GM03348 (cell line): Measurements from ENCODE around the gene MSL3B.

ENCODE experiments used
- DNase-seq: peaks from one replicate; pipeline ENCODE4 v3.0.0; 2012; ENCODE audit warnings: low spot score

MSL3B gene

DNA sequence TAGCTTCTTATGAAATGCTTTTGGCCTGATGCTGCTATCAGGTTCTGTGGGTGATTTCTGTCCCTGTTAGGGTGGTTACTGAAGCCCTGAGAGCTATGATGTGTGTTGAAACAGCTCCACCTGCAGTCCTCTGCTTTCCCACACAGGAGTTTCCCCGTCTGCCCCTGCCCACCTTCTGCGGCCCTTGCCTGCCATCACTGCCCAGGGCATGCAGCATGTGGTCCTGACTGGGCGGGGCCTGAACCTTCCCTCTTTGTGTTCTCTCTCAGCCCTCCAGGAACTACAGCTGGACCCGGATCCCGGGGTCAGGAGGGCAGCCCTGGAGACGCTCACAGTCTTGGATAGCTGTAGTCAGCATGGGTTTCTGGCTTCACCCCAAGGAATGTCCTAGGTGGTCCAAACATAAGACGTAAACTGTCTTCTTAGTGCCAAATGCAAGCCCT is 35.3 kb downstream of the MSL3B start:
- DNase-seq = peak; percentile 50

DNA sequence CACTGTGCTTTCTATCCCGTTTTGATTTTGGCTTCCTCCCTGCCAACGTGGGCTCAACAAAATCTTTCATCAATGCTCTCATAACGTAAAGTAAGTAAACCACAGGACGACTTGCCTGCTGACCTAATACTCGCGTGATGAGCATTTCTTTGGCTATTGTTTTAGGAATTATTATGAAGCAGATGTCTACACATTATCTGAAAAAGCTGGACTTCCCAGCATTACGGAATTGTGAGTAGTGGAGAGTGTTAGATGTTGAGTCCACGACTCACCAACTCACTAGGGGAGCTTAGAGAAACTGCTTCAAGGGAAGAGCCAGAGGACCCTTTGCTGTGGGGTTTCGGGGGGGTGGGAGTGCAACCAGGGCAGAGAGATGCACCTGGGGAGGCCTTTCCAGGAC is 35.8 kb downstream of the MSL3B start:
- no peak for DNase-seq

DNA sequence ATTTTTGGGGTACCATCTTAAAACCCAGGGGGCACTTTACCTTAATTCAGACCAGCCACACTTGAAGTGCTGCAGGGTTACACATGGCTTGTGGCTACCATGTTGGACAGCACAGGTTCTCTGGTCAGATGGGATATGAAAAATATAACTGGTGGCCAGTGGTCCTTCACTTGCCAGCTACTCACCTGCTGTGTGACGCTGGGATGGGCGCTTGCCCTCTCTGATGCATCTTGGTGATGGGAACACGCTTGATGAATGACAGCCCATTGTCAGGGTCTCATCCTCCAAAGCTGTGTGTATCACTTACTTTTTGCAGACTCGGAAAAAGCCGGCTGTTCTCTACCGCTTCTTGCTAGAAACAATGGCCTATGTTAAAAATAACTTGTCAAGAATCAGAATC is 36.3 kb downstream of the MSL3B start:
- no peak for DNase-seq

DNA sequence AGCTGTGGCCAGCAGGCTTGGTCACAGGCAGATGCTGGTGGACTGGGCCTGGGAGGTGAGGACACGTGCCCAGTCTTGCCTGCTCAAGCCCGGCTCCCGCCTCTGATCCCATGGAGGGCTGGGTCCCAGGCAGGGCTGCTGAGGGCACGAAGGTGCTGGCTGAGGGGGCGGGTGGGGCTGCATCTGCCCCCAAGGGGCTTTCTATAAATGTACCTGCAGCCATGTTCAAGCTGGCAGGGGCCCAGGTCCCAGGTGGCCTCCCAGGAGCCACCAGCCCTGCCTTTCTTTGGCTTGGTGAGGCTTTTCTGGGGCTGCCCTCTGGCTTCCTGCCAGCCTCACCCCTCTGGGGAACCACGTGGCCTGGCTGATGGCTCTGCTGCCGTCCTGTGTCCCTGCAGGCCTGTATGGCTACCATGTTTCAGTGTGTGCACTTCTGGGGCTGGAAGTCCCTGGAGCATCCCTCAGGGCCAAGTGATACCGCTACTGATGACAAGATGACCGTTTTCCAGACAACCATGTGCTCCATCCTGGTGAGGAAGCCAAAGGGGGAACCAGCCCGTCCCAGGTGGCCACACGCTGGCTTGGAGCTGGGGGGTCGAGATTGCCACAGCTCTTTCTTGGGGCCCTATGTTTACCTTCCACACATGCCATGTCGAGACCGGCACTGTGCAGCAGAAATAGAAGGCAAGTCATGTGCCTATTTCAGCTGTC is 37.0 kb downstream of the MSL3B start:
- DNase-seq = no peak

DNA sequence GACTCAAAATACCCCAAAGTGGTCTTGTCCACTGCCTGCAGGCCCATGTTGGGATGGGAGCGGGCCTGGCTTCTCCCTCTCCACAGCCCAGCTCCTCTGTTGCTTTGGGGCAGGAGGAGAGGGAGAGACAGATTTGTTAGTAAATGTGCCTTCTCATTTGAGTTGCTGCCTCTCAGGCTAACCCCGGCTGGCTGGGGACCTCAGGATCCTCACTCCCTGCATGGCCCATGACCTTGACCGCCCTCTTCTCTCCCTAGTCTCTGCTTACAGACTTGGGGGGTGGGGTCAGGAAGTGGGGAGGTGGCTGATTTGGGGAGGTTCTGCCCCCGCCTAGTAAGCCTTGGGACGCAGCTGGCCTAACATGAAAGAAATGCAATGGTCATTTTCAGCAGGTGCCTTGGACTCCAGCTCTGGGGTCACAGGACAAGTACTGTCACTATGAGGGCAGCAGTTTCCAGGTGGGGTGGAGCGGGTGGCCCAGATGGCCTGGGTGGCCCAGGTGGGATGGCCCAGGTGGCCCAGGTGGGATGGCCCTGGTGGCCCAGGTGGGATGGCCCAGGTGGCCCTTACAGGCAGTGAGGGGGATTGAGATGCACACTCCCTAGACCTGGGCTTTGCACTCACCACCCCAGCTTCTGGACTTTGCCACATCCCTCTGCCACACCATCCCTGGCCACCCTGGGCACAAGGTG is 37.9 kb downstream of the MSL3B start:
- no peak for DNase-seq

DNA sequence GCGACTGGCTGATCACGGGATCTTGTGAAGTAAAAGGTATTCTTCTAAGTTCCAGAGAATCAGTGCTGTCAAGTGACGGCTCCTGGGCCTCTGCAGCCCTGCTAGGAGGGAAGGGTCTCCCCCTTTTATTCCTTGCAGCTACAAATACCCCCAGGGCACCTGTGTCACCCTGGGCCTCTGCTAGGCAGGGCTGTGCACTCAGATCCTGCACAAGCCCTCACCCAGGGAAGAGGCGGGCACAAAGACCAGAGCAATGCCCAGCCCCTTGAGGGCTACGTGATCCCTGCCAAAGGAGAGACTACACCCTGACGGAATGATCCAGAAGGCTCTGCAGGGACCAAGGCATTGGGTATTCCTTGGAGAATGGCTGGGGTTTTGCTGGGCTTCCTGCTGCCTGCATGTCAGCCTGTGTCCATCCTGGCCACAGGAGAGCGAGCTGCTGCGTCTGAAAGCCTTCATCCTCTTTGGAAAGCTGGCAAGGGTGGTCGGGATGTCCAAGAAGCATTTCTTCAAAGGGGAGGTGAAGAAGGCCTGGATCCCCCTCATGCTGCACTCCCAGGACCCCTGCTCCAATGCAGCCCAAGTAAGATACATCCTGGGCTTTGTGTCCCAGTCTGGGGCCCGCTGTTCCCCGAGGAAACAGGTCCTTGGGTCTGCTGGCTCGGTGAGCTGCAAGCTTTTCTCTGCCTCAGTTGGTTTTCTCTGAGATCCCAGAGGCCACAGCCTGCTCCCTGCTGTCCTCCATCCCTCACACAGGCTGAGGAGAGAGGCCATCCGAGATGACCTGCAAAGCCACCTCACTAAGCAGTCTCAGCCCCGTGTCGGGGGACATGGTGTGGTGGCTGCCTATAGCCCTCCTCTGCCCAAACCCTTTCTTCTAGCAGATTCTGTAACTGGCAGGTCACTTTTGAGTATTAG is 38.7 kb downstream of the MSL3B start:
- no peak for DNase-seq

DNA sequence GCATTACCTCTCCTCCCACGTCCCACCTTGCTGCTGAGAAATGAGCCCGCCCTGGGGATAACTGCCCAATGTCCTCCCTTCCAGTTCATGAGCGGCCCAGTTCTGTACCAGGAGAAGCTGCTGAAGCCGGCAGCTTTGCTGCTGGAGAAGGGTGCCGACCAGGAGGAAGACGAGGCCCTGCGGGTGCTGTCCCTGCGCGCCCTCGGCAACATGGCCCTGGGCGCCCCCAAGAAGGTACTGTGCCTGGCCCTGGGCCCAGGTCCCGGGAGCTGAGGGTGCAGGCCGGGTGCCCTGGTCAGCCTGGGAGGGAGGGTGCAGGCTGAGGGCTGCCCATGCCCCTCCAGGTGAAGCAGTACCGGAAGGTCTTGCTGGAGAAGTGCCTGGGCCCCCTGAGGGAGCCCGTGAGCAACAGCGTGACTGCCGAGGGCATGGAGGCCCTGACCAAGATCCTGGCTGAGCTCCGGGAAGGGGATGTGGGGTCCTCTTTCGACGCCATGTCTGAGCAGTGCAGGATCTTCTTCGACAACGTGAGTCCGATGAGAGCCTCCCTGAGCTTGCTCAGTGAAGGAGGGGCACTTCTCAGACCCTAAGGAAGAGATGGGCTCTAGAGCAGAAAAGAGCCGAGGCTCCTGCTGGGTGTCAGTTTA is 39.5 kb downstream of the MSL3B start:
- DNase-seq = no peak

DNA sequence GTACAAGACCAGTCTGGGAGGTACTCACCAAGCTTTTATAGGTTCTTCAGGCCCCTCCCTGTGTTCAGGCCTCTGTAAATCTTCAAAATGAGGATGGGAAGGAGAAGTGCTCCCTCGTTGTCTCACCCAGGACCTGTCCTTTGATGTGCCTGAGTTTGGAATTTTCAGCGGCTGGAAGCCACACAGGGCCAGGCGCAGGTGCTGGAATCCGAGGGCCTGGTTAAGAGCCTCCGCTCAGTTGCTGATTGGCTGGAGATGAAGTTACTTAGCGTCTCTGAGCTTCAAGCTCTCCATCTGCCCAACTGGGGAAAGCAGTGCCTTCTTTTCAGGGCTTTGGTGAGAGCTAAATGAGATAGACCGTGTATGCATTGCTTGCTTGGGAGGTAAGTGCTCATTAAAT is 43.8 kb downstream of the MSL3B start:
- no peak for DNase-seq

DNA sequence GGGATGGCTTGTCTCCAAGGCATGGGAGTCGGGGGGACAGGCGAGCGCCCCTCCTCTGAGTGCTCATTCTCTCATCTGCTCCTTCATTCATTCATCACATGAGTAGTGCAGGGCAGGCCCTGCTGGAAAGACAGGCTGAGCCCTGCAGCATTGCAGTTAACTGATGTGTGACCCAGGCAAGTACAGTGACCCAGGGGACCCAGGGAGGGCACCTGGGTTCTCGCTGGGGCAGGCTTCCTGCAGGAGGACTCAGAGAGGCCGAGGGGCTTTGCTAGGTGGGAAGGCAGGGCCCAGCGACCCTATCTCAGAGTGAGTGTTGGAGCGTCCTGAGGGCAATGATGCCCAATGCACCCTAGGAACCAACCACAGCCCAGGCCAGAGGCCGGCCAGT is 44.5 kb downstream of the MSL3B start:
- no peak for DNase-seq

DNA sequence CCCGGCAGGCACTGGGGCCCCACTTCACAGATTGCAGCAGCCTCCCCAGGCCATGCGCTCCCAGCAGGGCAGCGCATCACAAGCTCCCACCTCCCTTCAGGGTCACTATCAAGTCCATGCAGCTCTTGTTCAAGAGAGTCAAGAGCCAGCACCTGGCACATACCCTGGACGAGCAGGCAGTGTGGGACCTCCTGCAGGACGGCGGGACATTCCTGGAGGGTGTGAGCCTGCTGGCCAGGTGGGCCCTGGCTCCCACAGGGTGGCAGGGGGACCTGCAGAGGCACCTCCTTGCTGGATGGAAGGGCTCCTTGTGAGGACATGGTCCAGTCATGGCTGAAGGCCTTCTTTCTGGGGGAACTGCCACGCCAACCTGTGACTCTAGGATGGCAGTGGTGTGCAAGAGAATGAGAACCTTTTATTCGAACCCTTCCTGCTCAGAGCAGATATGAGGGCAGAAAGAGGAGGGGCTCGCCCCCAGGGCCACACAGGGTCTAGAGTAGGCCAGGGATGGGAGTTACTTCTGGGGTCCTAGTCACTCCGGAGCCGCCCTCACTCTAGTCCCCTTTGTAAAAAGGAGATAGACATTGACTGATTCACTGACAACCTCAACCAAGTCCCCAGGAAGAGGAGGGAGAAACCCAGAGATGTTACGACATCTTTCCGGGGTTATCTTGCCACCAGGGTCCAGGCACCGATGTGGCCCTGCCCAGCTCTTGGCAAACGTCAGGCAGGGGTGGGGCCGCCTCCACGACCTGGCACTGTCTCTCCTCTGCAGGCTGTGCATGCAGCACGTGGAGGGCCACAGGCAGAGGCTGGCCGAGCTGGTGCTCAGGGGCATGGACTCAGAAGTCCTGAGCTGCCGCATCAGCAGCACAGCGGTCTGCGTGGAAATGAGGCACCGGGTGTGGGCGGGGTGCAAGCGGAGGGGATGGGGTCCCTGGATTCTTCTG is 45.1 kb downstream of the MSL3B start:
- no peak for DNase-seq

DNA sequence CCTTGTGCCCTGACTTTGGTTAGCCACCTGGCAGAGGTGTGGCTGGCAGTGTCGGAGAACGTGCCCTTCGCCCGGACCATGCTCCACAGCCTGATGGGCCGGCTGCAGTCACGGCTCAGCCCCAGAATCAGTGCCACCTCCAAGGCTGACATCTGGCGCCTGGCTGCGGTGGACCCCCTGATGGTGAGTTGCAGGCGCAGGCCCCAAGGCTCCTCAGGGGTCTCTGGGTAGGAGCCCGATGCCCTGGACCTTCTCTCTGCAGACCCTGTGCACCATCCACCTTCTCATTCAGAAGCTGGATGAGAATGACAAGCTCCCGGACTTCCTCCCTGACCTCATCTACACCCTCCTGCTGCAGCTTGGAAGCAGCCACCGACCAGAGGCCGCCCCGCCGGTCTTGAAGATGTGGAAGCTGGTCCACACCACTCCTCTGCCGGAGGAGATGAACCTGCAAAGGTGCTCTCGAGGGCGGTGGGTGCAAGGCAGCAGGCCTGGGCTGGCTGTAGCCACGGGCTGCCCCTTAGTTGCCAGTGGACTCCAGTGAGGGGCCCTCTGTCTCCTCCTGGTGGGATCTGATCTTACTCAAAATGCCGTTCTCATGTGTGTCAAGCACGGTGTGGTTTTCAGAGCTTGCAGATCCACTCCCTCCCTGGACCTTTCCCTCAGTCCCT is 46.0 kb downstream of the MSL3B start:
- no peak for DNase-seq

DNA sequence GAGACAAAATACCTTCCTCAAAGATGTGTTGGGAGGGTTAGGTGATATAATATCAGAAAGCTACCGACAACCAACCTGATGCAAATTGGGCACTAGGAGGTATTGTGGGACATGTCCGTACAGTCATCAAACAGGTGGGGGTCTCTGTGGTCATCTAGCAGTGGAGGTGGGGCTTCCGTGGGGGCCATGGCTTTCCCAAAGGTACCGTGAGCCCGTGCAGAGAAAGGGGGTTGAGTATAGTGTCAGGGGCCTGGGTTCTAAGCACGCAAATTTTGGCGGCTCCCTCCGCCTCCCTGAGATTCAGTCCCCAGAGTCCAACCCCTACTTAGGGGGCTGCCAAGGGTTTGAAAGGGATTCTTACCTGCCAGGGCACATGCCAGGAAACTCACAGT is 46.5 kb downstream of the MSL3B start:
- DNase-seq = no peak

DNA sequence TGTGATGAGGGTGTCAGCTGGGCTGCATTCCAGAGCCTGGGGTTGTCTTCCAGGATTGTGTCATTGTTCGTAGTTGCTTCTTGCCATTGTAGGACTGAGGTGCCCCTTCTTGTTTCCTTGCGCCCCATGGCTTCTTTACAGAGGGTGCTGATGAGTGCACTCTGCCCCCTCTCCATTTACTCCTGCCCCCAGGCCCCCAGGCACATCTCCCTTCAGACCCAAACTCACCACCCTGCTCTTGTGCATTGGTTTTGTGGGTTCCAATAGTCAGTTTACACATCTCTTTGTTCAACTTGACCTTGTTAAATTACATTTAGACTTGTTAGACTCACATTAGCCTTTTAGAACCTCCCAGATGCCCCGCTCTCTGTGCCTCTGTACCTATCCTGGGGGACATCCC is 47.0 kb downstream of the MSL3B start:
- DNase-seq = no peak

DNA sequence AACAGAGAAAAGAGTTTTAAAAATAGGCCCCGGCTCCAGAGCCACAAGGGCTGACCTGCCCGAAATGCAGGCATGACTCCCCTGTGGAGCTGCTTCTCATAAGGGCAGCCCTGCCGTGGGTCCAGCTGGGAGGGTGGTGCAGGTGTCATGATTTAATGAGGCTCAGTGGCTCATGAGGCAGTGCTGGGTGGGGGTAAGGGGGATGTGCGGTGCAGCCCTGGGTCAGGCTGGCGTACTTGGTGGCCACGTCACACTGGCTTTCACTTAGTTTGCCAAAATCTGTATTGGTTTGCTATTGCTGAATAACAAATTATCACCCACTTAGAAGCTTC is 47.4 kb downstream of the MSL3B start:
- DNase-seq = no peak

DNA sequence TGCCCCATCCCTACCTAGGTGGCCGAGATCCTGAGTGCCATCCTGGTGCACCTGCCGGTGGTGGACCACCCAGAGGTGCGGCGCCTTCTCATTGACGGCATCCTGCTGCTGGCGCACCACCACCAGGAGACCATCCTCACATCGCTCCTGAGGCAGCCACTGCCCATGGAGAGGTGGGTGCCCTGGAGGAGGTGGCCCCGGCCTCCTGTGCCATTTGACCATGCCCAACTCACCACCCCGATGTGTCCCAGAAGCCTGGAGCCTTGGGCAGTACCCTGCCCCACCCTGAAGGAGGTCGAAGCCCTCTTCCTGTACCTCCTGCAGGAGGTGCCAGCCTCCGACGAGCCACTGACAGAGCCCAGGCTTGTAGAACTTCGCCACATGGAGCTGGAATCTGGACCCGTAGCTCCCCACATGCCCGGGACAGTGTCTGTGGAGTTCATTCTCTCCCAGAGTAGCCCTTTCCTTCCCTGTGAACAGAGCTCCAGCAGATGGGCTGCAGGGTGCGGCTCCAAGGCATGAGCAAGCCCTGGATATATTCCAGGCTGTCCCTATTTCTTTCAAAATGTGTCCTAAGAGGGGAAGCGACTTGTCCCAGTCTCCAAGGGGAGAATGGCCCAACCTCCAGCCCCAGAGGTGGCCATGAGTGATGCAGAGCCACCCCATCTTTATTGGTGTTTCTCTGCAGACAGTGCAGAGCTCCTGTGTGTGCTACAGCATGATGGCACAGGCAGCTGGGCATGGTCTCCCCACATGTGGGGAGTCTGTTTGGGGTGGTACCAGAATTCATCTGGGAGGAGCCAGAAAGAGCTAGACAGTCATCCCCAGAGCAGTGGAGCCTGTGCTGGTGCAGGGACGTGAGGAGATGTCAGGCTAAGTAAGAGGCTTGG is 48.1 kb downstream of the MSL3B start:
- DNase-seq = peak; percentile 36

DNA sequence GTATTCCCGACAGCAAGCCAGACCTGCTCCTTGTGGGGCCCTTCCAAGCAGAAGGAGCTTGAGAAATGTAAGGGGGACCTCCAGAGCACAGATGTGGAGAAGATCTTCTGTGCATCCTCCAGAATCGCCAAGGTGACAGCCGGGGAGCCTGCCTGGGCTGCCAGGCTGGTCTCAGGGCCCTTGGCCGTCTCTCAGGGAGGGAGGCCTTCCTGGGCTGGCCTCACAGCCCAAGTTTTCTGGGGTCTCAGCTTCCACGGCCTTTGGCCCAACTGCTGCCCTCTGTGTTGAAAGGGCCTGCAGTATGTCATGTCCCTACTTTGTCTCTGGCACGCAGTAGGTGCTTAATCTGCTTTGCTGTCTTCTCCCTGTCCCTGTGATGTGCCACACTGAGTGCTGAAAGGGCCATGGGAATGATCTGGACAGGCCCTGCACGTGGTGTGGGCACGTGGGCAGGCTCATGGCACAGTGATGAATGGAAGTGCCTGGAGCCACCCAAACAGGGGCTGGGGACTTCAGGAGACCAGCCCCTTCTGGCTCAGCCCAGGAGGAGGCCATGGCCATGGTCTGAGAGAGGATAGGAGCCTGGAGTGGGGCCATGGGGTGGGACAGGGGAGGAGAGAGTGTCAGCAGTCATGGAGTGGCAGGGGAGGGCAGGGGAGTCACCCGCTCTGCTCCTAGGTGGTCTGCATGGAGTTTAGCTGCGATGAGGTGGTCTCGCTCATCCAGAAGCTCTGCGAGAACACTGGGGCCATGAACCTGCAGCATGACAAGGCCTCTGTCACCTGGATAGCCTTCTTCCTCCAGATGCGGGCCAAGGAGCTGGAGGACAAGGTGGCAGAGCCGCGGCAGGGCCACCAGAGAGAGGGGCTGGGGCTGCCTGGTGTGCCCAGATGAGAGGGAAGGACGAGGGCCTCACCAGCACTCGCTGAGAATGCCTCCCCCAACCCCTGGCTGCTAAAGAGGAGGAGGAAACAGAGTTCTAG is 49.3 kb downstream of the MSL3B start:
- no peak for DNase-seq

DNA sequence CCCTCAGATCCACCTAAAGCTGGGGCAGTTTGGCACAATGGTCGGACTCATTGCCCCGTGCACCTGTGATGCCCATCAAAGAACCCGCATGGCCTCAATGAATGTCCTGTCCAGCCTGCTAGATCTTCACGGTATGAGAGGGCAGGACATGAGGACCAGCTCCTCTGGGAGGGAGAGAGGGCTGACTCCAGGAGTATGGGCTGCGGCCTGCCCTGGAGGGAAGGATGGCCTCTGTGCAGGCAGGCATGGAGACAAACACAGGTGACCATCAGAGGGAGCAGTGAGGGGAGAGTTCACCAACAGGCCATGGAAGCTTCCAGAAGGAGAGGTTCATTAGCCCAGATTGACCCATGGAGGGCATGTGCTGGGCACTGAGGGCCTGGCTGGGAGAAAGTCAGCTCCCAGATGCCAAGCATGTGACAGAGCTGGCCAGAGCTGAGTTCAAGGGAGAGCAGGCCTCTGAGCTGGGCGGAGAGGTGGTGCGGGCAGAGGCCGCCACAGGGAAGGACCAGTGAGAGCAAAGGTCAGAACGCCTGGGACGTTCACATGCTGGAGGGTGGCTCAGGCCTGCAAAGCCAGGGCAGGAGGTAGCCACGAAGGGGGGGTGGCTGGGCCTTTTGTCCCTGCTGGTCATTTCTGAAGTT is 50.1 kb downstream of the MSL3B start:
- DNase-seq = no peak

DNA sequence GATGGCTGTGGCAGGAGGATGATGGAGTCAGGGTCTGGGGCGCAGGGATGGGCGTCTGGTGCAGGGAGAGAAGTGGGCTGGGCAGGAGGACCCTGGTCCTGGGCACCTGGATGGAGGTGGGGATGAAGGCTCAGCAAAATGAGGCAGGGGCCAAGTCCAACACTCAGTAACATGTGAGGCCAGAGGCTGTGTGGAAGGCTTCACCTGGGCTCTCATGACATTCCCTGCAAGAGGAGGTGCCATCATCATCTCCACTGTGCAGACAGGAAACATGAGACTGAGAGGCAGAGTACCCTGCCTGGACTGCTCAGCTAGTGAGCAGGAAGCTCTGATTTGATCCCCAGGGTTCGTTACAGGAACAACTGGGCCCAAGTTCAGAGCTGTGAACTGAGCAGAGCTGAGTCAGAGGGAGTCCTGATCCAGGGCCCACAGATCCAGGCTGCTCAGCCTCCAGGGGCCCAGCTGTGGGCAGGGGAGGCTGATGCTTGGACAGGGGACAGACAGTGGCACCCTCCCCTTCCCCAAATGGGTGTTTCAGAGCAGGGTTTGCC is 50.8 kb downstream of the MSL3B start:
- no peak for DNase-seq
